SK-N-MC (cell line): ENCODE data around the gene ZNF891.

Source experiments
- EZH2 ChIP-seq: fragments of 200-600 bp; sonication (generic); IDR thresholded peaks from one replicate; pipeline ENCODE4 v1.6.1; 2017; ENCODE audit warnings: antibody characterized with exemption
- POLR2AphosphoS5 ChIP-seq: IDR thresholded peaks from 2 replicates; pipeline ENCODE4 v1.6.1; 2012; ENCODE audit warnings: mild to moderate bottlenecking, low read depth, low read length, borderline replicate concordance

DNA sequence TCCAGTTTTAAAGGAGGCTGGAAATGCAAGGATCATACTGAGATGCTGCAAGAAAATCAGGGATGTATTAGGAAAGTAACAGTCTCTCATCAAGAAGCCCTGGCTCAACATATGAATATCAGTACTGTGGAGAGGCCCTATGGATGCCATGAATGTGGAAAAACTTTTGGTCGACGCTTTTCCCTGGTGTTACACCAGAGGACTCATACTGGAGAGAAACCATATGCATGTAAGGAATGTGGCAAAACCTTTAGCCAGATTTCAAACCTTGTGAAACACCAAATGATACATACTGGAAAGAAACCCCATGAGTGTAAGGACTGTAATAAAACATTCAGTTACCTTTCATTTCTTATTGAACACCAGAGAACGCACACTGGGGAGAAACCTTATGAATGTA lies 24.5 kb downstream of the ZNF891 start:
- TF ChIP-seq POLR2AphosphoS5, result no peak
- no peak for TF ChIP-seq EZH2
